ENCODE measurements around the gene TMEM254.
"Not testable (repeated sequence)": the region's sequence is repeated elsewhere in the genome, so short reads cannot be mapped to it uniquely, and the experiment has no call there.

The TMEM254 gene

DNA sequence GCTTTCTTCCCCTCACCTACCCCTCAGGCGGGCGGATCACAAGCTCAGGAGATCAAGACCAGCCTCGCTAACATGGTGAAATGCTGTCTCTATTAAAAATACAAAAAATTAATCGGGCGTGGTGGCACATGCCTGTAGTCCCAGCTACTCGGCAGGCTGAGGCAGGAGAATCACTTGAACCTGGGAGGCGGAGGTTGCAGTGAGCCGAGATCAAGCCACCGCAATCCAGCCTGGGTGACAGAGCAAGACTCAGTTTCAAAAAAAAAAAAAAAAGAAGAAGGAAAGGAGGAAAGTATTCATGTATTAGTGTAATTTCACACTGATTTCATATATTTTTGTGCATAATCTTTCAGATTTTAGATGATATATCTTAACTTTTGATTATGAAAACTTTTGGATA, 55.2 kb downstream of the TMEM254 start:
- not testable (repeated sequence) for DNase-seq

DNA sequence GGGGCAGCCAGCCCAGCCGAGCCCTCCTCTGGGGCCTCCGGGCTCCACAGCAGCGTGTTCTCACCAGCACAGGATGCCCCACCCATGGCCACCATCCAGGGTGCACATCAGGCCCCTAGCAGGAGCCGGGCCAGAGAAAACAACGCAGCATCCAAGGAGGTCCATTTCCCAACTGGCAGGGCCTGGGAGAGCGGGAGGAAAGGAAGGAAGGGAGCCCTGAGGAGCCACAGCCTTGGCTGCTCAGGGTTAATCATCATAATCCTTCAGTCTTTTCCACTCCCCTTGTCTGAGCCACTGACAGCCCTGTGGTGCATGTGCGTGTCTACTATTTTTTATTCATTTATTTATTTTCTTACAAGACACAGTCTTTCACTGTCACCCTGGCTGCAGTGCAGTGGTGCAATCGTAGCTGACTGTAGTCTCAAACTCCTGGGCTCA, 57.7 kb downstream of the TMEM254 start:
- no peak for DNase-seq

DNA sequence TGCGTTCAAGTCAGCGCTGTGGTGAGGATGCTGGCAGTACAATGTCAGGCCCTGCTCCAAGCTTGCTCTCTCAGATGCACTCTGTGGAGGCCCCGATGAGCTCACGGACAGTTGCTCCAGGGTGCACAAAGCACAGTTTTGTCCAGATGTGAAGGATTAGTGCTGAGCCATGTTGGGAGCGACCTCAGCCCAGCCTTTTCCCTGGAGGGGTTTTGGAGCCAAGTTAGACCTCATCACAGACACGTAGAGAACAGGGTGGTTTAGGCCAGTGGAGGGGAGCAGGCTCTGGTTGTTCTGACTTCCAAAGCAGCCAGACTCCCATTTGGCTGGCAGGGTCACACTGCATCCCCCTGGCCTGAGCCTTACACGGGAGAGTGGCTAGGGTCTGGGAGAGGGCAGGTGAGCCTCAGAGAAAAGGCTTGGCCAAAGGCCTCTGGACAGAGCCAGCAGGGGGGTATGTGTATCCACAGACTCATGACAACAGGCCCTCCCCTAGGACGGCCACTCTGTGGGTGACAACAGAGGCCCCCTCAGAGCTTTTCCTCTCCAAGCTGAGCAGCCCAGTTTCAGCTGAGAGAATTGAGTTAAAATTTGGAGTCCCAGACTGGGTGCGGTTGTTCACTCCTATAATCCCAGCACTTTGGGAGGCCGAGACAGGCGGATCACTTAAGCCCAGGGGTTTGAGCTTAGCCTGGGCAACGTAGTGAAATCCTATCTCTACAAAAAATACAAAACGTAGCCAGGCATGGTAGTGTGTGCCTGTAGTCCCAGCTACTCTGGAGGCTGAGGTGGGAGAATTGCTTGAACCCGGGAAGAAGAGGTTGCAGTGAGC, 58.8 kb downstream of the TMEM254 start:
- no peak for DNase-seq

DNA sequence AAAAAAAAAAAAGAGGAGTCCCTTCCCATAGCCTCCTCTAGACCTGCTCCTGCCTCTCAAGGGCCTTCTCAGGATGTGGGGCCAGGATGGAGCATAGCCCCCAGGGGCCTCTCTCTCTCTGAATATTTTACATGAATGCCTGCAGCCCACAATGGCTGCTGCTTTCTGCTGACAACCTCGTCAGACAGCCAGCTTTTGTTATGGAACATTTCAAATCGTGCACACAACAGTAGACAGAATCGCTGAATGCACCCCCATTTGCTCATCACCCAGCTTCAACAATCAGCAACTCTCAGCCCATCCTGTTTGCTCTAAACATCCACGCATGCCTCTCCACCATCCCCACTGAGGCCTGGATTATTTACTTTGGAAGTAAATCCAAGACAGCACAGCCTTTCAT, 59.5 kb downstream of the TMEM254 start:
- DNase-seq, result no peak

DNA sequence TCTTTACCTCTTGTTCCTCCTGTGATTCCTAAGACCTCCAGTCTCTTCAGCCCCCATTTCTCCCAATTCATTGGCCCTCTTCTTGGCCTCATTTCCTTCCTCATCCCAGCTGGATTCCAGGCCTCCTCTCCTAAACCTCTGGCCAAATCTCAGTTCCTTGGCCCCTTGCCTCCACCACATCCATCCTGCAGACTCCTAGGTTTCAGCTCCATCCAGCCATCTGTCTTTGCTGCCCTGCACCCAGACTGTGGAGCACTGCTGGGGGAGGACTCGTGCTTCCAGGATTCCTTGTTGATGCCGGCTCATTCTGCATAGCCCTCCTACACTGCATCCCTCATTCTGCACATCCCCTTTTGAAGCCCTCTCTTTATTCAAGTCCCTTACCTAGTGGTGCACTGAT, 60.8 kb downstream of the TMEM254 start:
- DNase-seq, result no peak

DNA sequence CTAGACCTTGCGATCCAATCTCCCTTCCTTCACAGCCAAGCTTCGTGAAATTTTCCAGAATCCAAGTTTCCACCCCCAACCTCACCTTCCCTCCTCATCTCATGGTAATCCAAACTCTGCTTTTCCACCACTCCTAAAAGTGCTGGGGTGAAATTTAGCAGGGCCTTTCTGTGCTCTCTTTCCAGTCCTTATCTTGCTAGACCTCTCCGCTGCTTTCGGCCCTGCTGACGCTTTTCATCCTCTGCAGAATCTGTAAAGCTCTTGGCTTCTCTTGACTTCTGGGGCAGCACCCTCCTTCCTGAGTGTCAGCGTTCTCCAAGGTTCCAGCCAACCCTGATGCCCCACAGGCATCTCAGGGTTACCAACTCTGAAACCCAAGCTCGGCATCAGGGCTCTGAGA, 61.8 kb downstream of the TMEM254 start:
- no peak for DNase-seq

DNA sequence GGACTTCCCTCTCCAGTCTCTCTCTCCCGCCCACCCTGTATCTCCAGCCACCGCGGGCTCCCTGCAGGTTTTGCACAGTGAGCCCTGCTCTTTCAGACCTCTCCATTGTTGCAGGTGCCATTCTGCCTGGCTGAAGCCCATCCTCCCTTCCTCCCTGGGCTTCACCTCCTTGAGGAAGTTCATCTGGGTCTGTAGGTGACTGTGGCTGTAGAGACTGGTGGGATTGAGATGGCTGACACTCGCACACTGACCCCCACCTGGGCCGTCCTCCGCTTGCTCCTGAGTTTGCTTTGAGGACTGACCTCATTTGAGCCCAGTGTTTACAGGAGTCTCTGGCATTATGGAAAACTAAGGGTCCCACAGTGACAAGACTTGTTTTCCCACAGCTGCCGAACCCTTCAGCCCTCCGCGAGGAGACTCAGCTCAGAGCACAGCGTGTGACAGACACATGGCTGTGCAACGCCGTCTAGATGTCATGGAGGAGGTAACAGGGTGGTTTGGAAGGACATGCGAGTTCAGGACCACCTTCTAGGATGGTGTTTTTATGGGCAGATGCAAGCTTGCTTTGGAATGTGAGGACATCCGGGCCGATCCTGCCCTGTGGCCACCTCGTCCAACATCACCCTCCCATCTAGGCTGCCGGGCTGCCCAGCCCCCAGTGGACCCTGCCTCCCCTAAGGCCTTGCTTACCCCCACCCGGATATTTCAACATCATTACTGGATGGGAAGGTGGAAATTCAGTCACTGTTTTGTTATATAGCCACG, 63.4 kb downstream of the TMEM254 start:
- DNase-seq, result no peak

Measured in COR-L47 (cell line).